ENCODE data around the gene TBX15.

Gene TBX15

GRCh38 chr1:118987468-118988185 is 516 bp downstream of the TBX15 start:
- H3K4me3 ChIP-seq = peak overlapping the region; percentile 24 to 51 (median 37)
- H3K27ac ChIP-seq = peak overlapping the region in 20 of 21 experiments; percentile 60 to 95 (median 86)

GRCh38 chr1:118986555-118987467 is 1.3 kb downstream of the TBX15 start:
- Histone ChIP-seq H3K4me3 (peak overlapping the region; percentile 24 to 51 (median 37)), H3K27ac (peak overlapping the region in 20 of 21 experiments; percentile 60 to 95 (median 86))

GRCh38 chr1:118985640-118986554 is 2.2 kb downstream of the TBX15 start:
- peak overlapping the region; percentile 24 to 51 (median 37) for H3K4me3 ChIP-seq

DNA sequence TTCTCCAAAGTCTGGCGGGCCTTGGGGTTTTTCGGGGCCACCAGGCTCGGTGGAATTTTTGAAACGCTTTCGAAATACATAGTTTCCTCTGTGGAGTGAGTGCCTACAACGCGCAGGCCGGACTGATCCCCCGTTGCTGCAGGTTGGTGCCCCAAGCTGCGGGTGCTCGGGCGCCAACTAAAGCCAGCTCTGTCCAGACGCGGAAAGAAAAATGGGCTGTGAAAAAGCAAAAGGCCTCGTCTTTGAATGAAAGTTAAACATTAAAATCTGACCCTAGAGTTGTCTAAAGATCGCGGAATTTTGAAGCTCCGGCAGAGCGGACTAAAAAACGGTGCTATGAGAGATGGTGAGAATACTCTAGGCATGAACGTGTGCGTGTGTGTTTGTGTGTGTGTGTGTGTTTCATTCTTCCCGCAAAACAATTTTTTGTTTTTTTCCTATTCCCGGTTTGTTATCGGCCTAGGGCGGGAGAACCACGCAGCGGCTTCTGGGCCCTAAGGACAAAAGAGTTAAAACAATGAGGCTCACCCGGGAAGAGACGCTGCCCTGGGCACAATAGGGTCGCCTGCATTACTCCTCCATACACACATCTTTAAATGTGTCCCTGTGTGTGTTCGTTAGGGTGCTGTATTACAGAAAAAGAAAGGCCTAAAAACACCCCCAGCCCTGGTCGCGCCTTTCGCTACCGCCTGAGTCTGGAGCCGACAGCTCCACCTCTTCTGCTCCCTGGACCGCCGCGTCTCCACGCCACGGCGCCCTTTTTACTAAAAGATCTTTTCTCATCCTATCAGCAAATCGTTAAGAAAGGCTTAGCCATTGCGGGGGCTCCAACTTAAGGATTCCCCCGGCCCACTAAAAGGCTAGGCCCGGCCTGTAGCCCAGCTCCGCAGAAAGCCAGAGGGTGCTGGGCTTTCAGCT is 3.2 kb downstream of the TBX15 start:
- Histone ChIP-seq H3K27ac (peak overlapping the region in 19 of 21 experiments; percentile 3 to 95 (median 87)), H3K4me3 (peak overlapping the region; percentile 24 to 51 (median 37))

More at GRCh38 chr1:118985640-118986554, 2.2 kb downstream of the TBX15 start:
- peak overlapping the region in 20 of 21 experiments; percentile 60 to 95 (median 86) for H3K27ac ChIP-seq

DNA sequence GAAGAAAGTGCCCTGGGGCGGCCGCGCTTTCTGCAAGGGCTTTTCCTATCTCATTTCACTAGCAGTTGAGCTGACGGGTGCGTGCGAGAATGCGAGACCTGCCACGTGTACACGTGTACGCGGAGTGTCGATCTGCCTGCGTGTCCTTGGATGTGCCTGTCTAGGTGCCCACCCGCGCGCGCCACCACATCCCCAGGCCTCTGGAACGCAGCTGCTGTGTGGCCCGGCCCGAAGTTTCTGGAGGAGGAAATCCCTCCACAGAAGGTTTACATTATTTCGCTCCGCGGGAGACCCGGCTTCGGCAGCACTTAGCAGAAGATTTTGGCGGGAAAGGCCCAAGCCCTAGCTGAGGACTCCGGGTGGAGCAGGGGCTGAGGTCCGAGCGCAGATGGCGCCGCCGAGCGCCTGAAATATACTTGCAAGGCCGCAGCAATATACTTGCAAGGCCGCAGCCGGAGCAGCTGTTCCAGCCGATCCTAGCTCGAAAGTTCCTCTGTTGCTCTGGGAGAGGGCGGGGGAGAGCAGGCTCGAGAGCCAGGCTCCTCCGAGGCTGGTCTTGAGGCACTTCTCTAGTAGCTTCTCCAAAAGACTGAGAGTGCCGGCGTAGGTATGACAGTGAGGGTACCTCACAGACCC is 3.9 kb downstream of the TBX15 start:
- peak overlapping the region in 5 of 7 experiments; percentile 10 to 51 (median 50) for H3K4me3 ChIP-seq
- H3K27ac ChIP-seq = peak overlapping the region in 15 of 21 experiments; percentile 58 to 95 (median 87)

DNA sequence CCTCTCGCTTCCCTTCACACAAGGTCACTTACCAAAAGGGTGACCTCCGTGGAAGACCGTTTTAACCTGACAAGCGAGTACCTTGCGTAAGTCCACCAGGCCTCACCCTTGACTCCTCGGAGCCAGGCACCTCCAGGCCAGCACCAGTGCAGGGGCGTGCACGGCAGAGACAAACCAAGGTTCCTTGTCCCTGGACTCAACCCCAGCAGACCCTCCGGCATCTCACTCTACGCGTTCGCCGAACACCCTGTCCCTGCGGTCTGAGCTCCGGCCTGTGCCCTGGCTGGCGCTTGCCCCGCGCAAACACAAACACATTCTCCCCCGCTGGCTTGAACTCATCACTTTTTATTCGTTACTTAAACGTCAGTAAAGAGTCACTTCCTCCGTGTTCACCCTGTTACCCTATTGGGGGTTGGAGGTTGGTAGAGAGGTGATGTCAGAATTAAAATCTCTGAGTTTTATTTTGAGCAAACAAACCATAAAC is 4.5 kb downstream of the TBX15 start:
- H3K4me3 ChIP-seq = peak overlapping the region in 3 of 7 experiments; percentile 8 to 51 (median 37)
- H3K27ac ChIP-seq = peak overlapping the region in 15 of 21 experiments; percentile 0 to 95 (median 86)

GRCh38 chr1:118982821-118983557 is 5.2 kb downstream of the TBX15 start:
- peak overlapping the region in 15 of 21 experiments; percentile 0 to 95 (median 86) for H3K27ac ChIP-seq

DNA sequence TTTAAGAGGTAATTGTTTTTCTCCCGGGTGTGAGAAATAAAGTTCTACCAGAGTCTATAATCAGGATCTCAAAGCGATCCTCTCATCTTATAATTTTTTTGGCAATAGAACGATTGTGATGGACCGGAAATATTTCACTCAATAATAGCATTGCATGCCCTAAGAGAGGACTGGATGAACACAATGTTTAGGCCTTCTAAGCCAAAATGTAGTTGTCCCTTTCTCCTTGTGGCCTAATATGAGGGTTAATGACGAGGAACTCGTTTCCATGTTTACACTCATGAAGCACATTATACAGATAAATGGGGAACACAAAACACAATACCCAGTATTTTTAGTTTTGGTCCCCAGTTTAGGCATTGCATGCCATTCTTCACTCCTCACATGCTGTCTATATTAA is 5.9 kb downstream of the TBX15 start:
- peak overlapping the region in 1 of 7 experiments; percentile 51 for H3K4me3 ChIP-seq
- peak overlapping the region in 8 of 21 experiments; percentile 16 to 95 (median 42) for H3K27ac ChIP-seq

More at GRCh38 chr1:118982821-118983557, 5.2 kb downstream of the TBX15 start:
- H3K4me3 ChIP-seq = peak overlapping the region in 3 of 7 experiments; percentile 8 to 51 (median 37)

GRCh38 chr1:118981436-118981835 is 6.7 kb downstream of the TBX15 start:
- peak overlapping the region in 7 of 21 experiments; percentile 8 to 83 (median 40) for H3K27ac ChIP-seq
- no peak overlapping the region for H3K4me3 ChIP-seq

- H3K27ac ChIP-seq = peak overlapping the region in 18 of 21 experiments; percentile 15 to 87 (median 68)
- H3K4me3 ChIP-seq = peak overlapping the region in 4 of 7 experiments; percentile 3 to 21 (median 10)
Measured at GRCh38 chr1:118979754-118980575, 8.2 kb downstream of the TBX15 start.

DNA sequence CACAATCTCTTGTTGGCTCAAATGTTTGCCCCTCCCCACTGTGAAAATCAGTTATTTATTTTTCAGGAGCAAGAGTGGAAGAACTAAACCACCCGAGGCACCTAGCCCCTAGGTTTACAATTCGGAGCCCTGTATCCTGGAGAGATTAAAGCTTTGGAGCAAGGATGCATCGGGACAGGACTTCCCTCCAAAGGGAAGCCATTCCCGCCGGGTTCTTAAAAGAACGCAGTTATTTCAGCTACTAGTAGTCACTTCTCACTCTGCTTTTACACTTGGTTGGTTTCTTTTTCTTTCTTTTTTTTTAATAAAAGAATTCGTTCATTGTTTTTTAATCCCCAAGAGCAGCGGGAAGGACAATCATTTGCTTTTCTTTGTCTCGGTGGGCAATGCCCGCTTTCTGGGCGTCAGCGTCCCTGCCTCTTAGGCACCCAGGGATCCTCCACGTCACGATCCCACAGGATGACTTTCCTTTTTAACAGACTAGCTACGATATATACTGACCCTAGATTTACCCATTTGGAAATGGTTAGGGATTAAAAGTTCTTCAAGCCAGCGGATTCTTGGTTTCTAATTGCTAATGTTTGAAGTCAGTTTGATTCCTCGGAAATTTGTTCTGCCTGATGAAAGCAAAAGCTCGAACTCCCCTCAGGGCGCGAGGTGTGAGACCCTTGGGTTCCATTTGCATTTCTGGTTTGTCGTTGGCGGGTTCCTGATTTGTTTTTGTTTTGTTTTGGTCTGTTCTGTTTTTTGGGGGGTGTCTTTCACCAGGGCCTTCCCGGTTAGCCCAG is 9.0 kb downstream of the TBX15 start:
- Histone ChIP-seq H3K4me3 (peak overlapping the region in 4 of 7 experiments; percentile 3 to 21 (median 10)), H3K27ac (peak overlapping the region in 18 of 21 experiments; percentile 15 to 87 (median 68))

DNA sequence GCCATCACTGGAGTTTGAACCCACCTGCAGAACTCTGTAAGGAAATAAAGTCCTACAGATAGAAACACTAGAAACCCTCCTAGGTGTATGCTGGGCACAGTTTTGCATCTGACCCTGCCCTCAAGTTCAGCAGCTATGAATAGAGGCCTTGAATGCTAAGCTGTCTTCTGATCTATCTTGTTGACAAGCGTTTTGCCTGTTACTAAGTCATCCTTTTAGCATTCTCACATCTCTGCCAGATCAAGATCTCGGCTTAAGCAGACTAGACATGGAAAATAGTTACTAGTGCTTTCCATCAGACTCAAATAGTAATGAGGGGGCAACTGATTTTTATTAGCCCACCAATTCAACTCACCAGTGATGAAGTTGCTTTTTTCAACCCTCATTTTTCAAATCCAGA is 10.5 kb downstream of the TBX15 start:
- H3K27ac ChIP-seq = peak overlapping the region in 3 of 21 experiments; percentile 18 to 38 (median 24)
- no peak overlapping the region for H3K4me3 ChIP-seq

DNA sequence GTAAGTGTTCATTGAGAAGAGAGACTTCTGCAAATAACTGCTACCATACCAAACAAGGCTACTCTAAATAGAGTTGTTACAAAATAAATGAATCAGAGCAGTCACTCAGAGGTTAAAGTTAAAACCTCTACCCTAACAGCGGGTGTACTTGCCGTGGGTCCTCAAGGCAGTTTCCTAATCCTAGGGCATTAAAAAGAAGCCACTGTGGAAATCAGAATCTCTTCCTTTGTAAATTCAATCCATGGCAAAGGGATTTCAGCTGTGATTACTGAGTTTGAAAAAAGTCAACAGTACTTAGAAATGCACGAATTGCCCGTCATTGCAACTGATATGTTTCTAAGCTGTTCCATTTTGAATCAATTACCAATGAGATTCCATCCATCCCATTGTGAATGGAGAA is 13.5 kb downstream of the TBX15 start:
- no peak overlapping the region for H3K27ac ChIP-seq
- no peak overlapping the region for H3K4me3 ChIP-seq

DNA sequence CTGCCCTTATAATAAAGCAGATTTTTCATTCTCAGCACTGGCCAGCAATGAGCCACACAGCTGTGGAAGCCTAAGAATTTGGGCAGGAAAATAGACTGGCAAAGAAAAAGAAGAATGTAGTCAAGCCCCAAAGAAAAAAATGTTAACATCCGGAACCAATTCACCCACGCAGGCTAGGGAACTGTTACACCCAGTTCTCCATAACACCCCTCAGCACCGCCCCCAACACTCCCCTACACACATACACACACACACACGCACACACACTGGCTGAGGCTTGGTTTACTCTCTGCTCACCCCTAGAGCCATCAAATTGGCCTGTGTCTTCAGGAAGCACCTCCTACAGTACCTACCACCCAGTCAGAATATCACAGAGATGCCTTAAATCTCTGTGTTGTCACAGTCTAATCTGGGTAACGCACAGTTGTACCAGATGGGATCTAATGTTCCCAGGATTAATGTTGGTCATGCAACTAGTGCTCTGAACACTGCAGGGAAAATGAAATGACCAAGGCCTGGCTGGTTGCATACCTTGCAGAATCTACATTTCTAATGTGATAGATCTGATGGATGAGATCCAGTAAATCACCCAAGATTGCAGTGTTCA is 14.5 kb downstream of the TBX15 start:
- Histone ChIP-seq H3K4me3 (no peak overlapping the region), H3K27ac (no peak overlapping the region)

DNA sequence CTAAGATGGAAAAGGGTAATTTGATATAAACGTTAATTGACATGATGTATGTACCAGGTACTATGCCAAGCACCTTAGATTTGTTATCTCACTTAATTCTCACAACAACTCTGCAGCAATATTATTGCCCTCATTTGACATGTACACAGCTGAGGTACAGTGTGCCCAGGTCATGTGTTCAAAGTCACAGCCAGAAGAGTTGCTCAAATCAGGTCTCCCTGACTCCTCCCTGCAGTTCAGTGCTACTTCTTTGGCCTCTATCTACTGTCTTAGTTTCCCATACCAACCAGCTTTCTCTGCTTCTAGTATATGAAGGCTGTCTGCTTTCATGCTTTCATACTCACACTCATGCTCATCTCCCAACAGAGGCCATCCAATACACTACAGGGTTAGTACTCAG is 15.1 kb downstream of the TBX15 start:
- Histone ChIP-seq H3K4me3 (no peak overlapping the region), H3K27ac (no peak overlapping the region)

Data from skin epidermis (tissue), 12 donors.